HK-2 (cell line): ENCODE measurements around the gene MEIOC.
"Not testable (repeated sequence)": the region's sequence is repeated elsewhere in the genome, so short reads cannot be mapped to it uniquely, and the experiment has no call there.

Experiments
- DNase-seq: peaks from one replicate; pipeline ENCODE4 v3.0.0-alpha.2; 2018; ENCODE audit not compliant: unreplicated experiment

The MEIOC gene

DNA sequence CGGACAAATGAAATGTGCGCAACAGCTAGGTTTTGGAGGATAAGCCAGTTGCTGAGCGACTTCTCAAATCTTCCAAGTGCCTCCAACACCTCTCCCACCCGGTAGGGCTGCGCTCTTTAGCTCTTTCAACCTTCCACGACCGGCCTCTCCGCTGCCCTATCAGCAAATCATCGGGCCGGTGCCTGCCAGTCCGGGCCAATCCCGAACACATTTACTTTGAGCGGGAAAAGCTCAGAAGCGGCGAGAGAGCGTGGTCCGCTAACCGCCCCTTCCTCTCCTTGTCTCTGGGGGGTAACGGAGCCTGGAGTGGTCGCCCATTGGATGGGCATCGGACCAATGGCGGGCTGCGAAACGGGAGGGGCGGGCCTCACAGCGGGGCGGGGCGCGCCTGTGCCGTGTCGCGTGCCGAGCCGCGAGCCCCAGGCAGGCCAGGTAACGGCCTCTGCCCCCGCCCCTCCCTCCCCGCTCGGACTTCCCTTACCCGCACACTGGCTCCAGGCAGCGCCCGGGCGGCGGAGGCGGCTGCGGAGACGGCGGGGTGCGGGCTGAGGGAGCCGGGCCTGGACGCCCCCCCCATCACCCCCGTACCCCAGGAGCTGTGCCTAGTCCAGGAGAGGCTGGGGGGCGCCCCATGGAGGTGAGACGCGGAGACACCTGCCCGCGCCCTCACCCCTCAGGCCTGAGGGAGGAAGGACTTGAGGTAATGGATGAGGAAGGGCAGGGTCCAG lies at the start of gene MEIOC:
TSS of gene MEIOC (plus strand) at position 486 of the 728 bp plus-strand sequence. CDS start at position 632, 146 bp downstream.
- DNase-seq: peak; percentile 78

DNA sequence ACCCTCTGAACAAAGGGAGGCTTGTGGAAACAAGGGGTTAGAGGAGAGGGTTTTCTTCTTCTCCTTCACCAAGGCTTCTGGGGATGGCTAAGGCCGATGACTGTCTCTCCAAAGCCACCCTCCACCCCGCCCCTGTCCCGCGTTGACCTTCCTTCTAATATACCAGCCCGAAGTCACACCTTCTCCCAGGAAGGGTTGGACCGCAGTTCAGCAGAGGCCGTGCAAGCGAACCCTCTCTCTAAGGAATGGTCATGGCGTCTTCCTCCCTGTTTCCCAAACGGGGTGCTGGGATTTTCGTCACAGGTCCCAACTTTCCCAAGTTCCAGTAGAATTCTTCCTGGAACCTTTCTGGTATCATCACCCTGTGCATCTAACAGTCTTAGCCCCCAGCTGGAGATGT lies 49.6 kb upstream of the MEIOC start:
- DNase-seq: no peak

DNA sequence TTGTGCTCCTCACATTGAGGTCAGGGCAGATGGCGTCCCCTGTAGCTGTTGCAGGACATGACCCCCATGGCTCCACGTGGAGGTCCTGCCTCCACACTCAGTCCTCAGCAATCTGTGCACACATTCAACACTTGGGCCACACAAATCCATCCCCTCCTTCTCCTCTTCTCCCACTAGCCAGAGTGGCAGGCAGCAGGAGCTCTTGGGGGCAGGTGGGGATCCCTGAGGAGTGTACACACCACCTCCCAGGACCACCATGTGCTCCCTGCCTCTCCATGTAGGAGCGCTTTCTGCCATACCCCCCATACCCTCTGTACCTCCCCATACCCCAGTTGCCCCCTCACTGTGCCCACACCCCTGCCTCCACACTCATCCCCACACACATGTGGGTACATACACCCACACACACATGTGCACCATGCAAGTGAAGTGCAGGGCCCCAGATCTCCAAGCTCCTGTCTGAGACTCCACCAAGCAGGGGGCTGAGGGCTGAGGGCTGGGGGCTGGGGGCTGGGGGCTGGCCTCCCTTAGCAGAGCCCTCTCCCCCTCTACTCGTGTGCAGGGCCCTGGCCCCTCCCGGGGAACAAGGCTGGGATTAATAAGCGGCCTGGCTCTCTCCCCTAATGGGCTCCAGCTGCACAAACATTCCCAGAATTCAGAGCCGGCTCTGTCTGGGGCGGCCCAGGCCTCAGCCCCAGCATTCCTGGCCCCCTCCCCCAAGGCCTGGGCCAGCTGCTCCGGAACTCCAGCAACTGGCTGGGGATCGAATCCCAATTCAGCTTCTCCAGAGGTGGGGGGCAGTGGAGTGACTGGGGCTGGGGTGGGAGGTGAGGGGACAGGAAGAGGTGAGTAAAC lies 48.2 kb upstream of the MEIOC start:
- no peak for DNase-seq

DNA sequence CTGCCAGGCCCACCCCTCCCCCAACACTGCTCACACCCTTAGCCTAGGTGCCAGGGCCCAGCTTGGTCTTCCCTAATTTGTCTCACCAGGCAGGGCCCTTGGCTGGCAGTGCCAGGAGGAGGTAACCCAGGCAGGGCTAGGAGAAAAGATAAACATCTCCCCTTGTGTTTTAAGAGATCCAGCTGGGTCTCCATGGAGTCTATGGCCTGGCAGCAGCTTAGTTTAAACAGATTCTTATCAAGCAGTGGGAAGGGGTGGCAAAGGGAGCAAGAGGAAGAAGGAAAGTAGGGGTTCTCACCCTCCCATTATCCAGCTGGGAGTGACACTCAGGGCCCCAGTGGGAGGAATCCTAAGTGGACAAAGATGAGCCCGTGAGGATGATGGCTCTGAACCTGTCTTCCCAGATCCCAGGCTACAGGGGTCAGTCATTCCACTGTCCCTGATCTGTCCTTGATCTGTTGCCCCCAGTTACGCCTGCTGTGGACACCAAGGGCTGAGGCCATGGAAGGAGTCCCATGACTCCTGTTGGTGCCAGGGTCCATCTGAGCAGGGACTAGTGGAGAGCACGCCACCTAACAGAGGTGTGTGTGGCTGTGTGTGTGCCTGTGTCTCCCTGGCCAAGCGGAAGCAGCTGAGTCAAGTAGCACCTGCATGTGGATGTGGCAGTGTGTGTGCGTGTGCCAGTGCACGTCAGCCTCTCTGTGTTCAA lies 47.4 kb upstream of the MEIOC start:
- DNase-seq: no peak

DNA sequence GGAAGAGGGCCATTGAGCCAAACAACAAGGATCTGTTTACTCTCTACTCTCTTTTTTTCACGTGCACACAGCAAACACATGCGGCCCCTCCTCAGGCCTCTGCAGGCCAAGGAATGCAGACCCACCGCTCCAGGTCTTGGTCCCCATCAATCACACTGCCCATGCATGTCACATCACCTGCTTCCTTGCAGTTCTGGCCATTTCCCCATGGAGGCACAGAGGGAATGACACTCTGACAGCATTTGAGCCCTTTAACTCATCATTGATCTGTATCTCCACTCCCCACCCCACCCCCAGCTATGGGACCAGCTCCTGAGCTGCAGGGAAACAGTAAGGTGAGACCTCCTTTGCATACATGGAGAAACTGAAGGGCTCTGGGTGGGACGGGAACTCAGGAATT lies 45.9 kb upstream of the MEIOC start:
- DNase-seq: no peak

DNA sequence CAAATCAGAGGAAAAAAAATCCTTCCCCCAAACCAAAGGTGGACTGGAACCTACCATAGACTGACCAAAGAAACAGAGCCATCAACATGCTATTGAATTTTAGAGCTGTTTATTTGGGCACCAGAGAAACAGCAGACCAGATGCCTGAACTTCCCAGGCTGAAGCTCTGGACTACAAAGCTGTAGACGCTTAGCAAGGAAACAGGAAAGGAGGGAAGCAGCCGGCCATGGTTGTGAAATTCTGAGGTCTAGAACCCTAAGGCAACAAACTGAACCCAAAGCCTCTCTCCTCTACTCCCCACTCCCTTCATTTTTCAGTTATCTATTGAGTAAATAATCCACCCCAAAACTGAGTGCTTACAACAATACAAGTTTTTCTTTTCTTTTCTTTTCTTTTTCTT lies 45.4 kb upstream of the MEIOC start:
- DNase-seq: no peak

DNA sequence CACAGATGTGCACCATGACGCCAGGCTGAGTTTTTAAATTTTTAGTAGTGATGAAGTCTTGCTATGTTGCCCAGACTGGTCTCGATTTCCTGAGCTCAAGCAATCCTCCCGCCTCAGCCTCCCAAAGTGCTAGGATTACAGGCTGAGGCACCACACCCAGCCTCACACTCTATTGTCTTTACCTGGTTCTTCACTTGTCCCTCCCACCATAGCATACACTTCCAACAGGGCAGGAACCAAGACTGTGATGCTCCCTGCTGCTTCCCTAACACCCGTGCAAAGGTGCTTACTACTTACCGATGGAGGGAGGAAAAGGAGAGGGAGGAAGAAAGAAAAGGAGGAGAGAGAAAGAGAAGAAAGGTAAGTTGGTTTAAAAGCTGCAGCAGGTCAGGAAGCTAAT lies 41.4 kb upstream of the MEIOC start:
- no peak for DNase-seq

DNA sequence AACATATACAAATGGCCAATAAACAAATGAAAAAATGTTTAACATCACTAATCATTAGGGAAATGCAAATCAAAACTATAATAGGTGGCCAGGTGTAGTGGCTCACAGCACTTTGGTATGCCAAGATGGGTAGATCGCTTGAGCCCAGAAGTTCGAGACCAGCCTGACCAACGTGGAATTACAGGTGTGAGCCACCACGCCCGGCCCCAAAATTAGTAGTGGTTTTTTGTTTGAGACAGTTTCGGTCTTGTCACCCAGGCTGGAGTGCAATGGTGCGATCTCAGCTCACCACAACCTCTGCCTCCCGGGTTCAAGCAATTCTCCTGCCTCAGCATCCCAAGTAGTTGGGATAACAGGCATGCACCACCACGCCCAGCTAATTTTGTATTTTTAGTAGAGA lies 37.6 kb upstream of the MEIOC start:
- not testable (repeated sequence) for DNase-seq

DNA sequence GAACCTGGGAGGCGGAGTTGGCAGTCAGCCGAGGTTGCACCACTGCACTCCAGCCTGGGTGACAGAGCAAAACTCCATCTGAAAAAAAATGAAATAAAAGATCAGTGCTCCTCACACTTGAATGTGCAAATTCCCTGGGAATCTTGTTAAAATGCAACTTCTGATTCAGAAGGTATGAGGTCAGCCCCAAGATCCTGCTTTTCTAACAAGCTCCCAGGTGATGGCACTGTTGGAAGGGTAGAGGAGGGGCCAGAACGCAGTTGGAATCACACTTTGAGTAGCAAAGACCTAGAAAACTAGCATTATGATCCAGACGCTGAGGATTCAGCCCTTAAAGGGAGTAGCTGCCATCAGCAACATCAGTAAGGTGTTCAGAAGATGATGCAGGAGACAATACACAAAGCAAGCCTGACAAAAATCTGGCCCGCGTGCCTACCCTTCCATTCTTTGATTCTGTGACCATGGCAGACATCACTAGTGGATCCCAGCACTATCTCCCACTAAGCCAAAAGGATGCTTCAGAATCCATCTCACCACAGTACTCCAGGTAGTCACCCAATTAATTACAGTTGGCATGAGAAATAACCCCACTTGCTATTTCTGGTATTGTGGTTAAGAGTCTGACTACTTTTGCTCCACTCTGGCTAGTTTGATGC lies 33.1 kb upstream of the MEIOC start:
- peak; percentile 42 for DNase-seq

DNA sequence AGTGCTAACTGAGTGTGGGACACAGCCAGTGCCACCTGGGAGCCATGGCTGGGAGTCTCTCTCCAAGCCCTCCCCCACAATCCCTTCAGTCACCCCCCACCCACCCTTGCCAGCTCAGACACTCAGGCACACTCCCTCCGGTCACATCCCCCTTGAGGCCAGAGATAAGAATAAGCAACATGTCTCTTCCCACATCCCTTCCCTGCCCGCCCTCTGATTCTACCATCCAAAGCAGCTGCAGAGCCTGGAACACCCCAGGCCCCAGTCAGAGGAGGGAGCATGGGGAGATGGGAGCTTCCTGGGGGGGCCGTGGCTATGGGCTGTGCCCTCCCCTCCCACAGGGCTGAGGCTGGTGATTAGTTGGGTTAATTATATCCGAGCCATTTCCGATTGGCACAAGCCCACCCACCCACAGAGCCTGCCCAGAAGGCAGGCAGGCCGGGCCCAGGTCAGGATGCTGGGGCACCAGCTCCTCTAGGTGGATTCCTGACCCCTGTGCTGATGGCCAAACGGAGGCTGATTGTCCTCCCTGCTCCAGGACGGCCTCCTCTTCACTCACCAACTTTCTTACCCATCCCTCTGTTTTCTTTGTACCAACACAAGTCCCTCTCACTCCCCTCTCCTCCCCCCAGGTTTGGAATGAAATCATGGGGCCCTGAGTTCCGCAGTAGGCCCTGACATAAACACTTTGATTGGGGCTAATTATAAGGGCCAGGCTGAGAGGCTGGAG lies 28.6 kb upstream of the MEIOC start:
- DNase-seq: peak; percentile 12

DNA sequence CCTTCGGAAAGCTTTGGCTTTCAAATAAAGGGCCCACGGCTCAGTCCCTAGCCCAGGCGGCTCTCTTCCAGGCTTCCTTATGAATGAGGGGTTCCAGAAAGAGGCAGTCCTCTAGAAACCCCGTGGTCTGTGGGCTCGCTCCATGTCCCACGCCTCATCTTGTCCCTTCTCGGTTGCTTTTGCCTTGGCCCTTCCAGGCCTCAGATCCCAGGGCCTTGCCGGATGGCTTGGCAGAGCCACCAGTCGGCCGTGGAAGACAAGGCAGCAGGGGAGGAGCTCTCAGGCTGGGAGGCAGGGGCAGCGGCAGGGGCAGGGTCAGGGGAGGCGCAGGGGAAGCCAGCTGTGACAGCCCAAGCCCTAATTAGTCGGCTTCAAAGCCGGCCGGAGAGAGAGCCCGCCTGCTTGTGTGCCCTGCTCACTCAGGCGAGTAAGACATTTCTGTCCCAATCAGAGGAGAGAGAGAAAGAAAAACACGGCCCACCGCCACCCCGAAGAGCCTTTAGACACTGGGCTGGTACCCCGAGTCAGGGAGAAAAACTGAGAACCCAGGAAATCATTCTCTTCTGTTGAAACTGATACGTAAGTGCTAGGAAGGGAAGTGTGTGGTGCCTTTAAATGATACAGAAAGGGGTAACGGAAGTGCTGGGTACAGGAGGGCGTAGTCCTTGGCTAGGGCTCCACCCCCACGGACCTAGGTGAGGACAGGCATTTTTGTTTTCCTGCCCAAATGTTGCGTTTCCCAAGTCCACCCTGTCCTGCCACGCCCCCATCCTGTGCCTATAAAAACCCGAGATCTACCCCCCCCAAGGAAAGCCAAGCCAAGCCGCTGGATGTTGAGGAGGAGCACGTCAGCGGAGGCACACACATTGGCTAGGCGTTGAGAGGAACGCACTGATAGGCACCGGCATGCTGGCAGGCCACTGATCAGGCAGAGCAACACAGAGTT lies 27.8 kb upstream of the MEIOC start:
- DNase-seq: peak; percentile 86

DNA sequence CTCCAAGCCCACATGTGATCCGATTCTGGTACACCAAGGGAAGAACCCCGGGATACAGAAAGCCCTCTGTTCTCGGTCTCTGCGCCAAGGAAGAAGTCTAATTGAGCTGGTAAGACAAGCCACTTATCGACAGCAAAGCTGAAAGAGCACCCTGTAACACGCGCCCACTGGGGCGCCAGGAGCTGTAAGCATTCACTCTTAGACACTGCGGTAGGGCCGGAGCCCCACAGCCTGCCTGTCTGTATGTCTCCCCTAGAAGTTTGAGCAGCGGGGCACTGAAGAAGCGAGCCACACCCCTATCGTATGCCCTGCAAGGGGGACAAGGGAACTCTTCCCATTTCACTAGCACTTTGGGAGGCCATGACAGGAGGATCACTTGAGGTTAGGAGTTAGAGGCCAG lies 27.0 kb upstream of the MEIOC start:
- no peak for DNase-seq

DNA sequence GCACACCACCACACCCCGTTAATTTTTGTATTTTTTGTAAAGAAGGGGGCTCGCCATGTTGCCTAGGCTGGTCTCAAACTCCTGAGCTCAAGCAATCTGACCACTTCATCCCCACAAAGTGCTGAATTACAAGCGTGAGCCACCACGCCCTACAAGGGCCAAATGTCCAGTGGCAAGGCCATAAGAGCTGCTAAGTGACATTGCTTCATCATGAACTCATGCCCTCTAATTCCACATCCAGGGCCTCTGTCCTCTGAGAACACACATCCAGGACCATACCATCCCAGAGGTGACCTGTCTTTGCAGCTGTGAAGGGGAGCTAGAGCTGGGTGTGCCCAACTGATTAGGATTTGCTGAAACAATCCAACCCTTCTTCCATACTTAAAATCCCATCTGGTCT lies 25.6 kb upstream of the MEIOC start:
- no peak for DNase-seq

DNA sequence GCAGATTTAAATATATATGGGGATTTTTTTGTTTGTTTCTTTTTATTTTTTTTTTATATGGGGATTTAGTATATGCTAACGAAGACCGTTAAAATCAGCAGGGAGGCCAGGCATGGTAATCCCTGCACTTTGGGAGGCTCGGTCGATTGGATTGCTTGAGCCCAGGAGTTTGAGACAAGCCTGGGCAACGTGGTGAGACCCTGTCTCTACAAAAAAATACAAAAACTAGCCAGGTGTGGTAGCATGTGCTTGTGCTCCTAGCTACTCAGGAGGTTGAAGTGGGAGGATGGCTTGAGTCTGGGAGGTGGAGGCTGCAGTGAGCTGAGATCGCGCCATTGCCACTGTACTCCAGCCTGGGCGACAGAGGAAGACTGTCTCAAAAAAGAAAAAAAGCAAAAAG lies 22.3 kb upstream of the MEIOC start:
- no peak for DNase-seq

DNA sequence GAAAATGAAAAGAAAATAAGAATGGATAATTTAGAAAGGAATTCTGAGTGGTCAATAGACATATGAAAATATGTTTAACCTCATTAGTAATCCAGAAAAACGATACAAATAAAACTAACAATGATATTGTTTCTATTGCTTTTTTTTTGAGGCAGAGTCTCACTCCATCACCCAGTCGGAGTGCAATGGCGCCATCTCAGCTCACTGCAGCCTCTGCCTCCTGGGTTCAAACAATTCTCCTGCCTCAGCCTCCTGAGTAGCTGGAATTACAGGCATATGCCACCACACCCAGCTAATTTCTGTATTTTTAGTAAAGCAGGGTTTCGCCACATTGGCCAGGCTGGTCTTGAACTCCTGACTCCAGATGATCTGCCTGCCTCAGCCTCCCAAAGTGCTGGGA lies 21.9 kb upstream of the MEIOC start:
- DNase-seq: not testable (repeated sequence)

DNA sequence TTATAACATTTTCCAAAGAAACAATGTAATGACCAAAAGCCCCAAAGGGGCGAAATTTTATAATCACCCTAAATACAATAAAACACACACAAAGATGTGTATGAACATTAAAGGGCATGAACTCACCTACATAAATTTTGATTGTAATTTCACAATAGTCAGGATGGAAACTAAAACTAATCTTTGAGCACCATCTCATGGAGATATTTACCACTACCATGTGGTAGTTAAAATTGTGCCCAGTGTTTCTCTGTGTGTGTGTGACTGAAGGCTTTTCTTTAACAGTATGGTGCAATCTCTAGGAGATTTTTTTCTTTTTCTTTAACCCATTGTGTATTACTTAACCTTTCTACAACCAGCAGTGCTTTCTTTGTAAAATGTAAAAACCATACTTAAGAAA lies 19.7 kb upstream of the MEIOC start:
- DNase-seq: no peak

DNA sequence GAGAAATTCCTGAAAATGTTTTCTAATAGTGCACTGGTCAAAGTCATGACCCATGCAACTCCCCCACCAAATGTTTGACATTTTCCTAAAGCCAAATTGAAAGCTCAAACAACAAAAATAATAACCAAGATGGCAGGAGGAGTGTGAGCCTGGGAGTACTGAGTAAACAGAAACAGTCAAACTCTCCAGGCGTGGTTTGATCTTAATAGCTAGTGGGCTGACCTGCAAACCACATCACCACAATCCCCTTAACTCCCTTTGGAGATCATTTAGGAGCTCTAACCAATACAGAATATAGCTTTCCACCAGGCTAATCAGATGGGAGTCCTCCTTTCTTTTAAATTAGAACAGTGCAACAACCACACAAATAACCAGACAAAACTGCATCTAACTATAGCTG lies 19.2 kb upstream of the MEIOC start:
- no peak for DNase-seq

DNA sequence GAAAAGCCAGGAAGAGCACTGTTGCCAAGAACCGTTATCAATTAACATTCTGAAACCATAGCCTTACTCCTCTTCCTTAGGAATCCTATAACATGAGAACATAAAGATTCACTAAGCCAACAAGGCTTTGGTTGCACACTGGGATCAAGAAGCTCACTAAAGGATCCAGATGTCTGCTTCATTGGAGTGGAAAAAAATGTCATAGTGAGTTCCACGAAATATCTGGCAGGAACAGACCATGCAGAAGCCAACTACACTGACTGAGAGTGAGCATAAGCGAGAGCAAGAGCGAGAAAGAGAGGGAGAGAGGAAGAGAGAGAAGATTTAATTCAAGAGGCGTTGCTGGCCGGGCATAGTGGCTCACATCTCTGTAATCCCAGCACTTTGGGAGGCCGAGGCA lies 13.4 kb upstream of the MEIOC start:
- DNase-seq: no peak

DNA sequence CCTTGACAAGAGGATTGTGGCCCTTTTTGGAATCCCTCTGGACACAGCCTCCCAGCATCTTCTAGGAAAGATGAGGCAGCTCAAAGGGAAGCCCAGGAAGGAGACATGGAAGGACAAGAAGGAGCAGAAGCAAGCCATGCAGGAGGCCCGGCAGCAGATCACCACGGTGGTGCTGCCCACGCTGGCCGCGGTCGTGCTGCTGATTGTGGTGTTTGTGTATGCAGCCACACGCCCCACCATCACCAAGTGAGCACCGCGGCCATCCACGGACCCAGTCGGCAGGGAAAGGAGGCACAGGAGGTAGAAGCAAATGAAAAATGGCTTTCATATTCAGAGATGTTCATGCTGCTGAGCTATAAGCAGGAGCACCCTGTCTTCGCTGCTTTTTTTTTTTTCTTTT lies 10.9 kb upstream of the MEIOC start:
- DNase-seq: no peak

DNA sequence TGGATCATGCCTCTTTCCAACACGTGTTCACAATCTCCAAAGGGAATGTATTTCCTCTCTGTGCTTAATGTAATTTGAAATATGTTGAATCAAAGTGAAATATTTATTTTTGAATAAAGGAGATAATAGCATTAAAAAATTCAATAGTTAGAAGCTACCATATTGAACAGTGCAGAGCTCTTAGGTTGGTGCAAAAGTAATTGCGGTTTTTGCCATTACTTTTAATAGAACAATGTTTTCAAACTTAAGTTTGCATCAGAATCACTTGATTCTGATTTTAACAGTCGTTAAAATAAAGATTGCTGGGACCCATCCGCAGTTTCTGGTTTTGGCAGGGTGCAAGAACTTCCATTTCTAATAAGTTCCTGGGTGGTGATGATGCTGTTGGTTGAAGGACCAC lies 10.0 kb upstream of the MEIOC start:
- no peak for DNase-seq
